ENCODE measurements around the gene ATF7IP. TPM values are rescaled to one million over a fixed set of nuclear protein-coding genes. Genes with fewer than 3 reads are reported as not detected.

ATF7IP gene
- 4.1 to 4.7 TPM (median 4.4 TPM) in 5 replicates for total RNA-seq (2022; extraction: Qiagen RNA extraction)

GRCh38 chr12:14365294-14366208 is at the start of gene ATF7IP:
Gene ATF7IP (plus strand): TSS chr12:14365682. CDS start chr12:14423916, 58,234 bp downstream.

Other genes with a start within 250 kb of the ATF7IP start
- gene PLBD1, start 202.2 kb downstream of the ATF7IP start, total RNA-seq (2022; extraction: Qiagen RNA extraction): 4.1 to 4.8 TPM (median 4.3 TPM) in 5 replicates

Measured in A549 treated with AZD2906 at 1 μM for 4 hours (cell line).